Measurements from ENCODE around the gene TRIM33.

The TRIM33 gene

GRCh38 chr1:114441332-114441731 lies 69.7 kb downstream of the TRIM33 start:
- no peak overlapping the region for H3K27ac ChIP-seq
- ChIA-PET POLR2A (ENCODE audit: low non-redundant PET) (no interaction called here), CTCF (no interaction called here)
- no peak for DNase-seq (ENCODE audit: low spot score)
- no peak for TF ChIP-seq CTCF (conservative IDR thresholded peaks at IDR 0.05; ENCODE audit: low read depth)

GRCh38 chr1:114439369-114439768 lies 71.6 kb downstream of the TRIM33 start:
- TF ChIP-seq CTCF (conservative IDR thresholded peaks at IDR 0.05; ENCODE audit: low read depth): no peak
- no peak overlapping the region for H3K27ac ChIP-seq
- ChIA-PET CTCF (no interaction called here), POLR2A (ENCODE audit: low non-redundant PET) (no interaction called here)
- no peak for DNase-seq (ENCODE audit: low spot score)

- TF ChIP-seq CTCF (conservative IDR thresholded peaks at IDR 0.05; ENCODE audit: low read depth): no peak
- DNase-seq (ENCODE audit: low spot score): no peak
- ChIA-PET POLR2A (ENCODE audit: low non-redundant PET) (no interaction called here), CTCF (no interaction called here)
- H3K27ac ChIP-seq: no peak overlapping the region
Measured at GRCh38 chr1:114437812-114438211, 73.2 kb downstream of the TRIM33 start.

GRCh38 chr1:114436799-114437198 lies 74.2 kb downstream of the TRIM33 start:
- DNase-seq (ENCODE audit: low spot score): no peak
- CTCF ChIA-PET: interaction anchor here (0.7 kb wide), 1 partner anchor 945 kb away, joined by 4 read pairs; no protein-coding TSS in a partner anchor
- POLR2A ChIA-PET (ENCODE audit: low non-redundant PET): no interaction called here
- no peak for TF ChIP-seq CTCF (conservative IDR thresholded peaks at IDR 0.05; ENCODE audit: low read depth)
- no peak overlapping the region for H3K27ac ChIP-seq

GRCh38 chr1:114435088-114435715 lies 75.8 kb downstream of the TRIM33 start:
- no peak for TF ChIP-seq CTCF (conservative IDR thresholded peaks at IDR 0.05; ENCODE audit: low read depth)
- H3K27ac ChIP-seq: no peak overlapping the region
- POLR2A ChIA-PET (ENCODE audit: low non-redundant PET): no interaction called here
- no peak for DNase-seq (ENCODE audit: low spot score)
- CTCF ChIA-PET: interaction anchor here (1.2 kb wide), 1 partner anchor 11 kb away, joined by 3 read pairs; no protein-coding TSS in a partner anchor

- CTCF ChIA-PET: no interaction called here
- TF ChIP-seq CTCF (conservative IDR thresholded peaks at IDR 0.05; ENCODE audit: low read depth): no peak
- POLR2A ChIA-PET (ENCODE audit: low non-redundant PET): no interaction called here
- no peak overlapping the region for H3K27ac ChIP-seq
- DNase-seq (ENCODE audit: low spot score): no peak
Measured at GRCh38 chr1:114431026-114431425, 80.0 kb downstream of the TRIM33 start.
